Measurements from ENCODE around the gene KIF7.
"Not testable (repeated sequence)": the region's sequence is repeated elsewhere in the genome, so short reads cannot be mapped to it uniquely, and the experiment has no call there.

Gene KIF7

DNA sequence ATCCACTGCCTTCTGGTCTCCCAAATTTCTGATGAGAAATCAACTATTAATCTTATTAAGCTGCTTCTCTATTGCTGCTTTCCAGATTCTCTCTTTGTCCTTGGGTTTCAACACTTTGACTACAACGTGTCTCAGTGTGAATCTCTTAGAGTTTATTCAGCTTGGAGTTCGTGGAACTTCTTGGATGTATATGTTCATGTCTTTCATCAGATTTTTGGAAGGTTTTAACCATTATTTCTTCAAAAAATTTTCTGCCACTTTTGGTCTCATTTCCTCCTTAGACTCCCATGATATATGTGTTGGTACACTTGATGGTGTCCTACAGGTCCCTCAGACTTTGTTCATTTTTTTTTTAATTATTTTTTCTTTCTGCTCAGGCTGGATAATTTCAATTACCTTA, 44.0 kb downstream of the KIF7 start:
- DNase-seq: no peak

DNA sequence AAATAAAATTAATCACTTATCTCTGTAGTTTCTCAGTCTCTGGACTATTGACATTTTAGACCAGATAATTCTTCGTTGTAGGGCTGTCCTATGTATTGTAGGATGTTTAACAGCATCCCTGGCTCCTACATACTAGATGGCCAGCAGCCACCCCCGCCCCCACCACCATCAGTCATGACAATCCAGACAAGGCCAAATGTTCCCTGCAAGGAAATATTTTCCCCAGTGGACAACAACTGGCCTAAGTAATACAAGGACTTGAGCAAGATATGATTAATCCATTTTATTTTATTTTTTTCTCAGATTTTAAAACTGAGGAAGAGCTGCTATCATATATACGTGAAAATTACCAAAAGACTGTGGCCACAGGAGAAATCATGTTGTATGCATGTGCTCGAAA, 56.2 kb downstream of the KIF7 start:
- no peak for DNase-seq

DNA sequence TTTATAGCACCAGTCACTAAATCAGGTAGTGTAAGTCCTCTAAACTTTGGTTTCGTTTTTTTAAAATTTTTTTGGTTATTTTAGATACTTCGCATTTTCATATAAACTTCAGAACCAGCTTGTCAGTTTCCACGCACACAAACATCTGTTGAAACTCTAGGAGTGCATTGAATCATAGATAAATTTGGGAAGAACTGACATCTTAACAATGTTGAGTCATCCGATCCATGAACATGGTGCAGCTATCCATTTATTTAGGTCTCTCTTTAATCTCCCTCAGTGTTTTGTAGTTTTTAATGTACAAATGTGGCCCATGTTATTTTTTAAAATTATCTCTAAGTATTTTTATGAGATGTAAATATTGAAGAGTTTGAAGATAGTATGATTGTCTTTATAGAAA, 62.2 kb downstream of the KIF7 start:
- no peak for DNase-seq

DNA sequence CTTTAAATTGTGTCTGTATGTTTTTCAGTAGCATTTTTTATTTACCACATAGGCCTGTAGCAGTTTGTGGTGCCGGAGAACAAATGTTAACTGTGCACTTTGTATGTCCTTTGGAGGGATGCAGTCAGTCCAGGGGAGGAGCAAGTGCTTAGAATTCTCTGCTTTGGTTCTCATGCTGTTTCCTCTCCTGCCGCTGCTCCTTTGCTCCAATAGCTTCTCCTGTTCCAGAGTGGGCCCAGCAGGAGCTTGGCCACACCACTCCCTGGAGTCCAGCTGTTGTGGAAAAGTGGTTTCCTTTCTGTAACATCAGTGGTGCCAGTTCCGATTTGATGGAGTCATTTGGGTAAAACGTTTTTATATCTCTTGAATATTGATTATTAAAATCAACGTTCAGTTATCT, 63.4 kb downstream of the KIF7 start:
- DNase-seq: no peak

DNA sequence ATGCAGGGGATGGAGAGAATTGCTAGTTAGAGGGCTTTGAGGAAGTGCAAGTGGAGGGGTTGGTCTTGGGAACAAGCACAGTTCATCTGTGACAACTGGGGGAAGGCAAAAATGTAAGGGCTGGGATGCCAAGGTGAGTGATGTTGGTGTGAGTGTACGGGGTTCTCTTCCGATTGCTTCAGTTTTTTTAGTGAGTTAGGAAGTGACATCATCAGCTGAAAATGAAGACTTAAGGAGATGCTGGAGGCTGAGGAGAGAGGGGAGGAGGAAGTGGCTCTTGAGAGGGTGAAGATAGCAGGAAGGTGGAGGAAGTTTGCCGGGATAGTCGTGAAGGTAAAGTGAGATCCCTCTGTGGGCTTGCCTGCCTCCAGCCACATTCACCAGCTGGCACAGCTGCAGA, 67.3 kb downstream of the KIF7 start:
- DNase-seq: no peak

DNA sequence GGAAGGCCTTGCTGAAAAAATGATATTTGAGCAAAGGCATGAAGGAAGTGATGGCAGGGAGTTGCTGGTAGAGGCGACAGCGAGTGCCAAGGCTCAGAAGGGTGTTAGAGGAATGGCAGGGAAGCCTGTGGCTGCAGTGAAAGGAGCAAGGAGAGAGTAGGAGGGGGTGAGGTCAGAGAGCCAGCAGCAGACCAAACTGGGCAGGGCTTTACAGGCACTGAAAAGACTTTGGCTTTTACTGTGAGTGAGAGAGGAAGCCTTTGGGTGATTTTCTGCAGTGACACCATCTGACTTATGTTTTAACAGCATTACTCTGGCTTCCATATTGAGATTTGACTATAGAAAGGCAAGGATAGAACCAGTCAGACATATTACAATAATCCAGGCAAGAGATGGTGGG, 68.6 kb downstream of the KIF7 start:
- no peak for DNase-seq

DNA sequence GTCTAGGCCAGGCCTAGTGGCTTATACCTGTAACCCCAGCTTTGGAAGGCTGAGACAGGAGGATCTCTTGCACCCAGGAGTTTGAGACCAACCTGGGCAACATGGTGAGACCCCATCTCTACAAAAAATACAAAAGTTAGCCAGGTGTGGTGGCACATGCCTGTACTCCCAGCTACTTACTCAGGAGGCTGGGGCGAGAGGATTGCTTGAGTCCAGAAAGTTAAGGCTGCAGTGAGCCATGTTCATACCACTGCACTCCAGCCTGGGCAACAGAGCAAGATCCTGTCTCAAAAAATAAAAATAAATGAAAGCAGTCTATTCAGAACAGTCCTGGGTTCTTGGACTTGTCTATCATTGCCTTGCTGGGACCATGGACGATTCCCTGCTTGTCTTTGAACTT, 74.5 kb downstream of the KIF7 start:
- not testable (repeated sequence) for DNase-seq

DNA sequence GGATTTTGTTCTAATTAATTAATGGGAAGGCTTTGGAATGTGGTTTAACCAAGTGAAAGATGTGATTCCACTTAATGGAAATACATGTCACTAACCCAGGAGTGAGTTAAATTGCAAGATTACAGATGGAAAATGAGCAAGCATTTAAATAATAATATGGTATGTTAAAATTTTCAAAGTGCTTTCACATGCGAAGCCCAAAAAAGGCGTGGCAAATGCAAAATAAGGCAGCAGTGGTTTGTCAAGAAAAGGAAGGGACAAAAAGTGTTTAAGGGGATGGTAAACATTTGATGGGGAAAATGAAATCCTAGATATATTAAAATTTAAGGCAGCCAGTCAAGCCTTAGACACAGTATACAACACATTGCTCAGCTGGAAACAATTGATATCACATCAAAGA, 77.1 kb downstream of the KIF7 start:
- no peak for DNase-seq

Data from GOT3 (cell line).